ENCODE measurements around the gene CFAP45. TPM values are rescaled to one million over a fixed set of nuclear protein-coding genes. Genes with fewer than 3 reads are reported as not detected.

CFAP45 gene
- total RNA-seq, 4 donors from 2014 or later, result 2.5 TPM; not detected in 3

- no peaks in the 10 kb centered on the region for H3K27me3 ChIP-seq
- no peak for TF ChIP-seq POLR2A (IDR thresholded peaks at IDR 0.05)
- TF ChIP-seq CTCF (IDR thresholded peaks at IDR 0.05), result no peak
- H3K36me3 ChIP-seq, result no peaks in the 10 kb centered on the region
- H3K4me3 ChIP-seq, result no peak overlapping the region
- H3K4me1 ChIP-seq, result peaks cover 0 to 5% (median 0%) of the 10 kb centered on the region in 4 donors
- H3K27ac ChIP-seq, result no peak overlapping the region
- H3K9me3 ChIP-seq, result no peaks in the 10 kb centered on the region
- no peak for DNase-seq
These were observed 69.2 kb downstream of the CFAP45 start for GRCh38 chr1:159830722-159831121.

- no peak for TF ChIP-seq POLR2A (IDR thresholded peaks at IDR 0.05)
- TF ChIP-seq CTCF (IDR thresholded peaks at IDR 0.05), result no peak
- no peak overlapping the region for H3K4me3 ChIP-seq
- no peaks in the 10 kb centered on the region for H3K27me3 ChIP-seq
- no peak for DNase-seq
- no peaks in the 10 kb centered on the region for H3K9me3 ChIP-seq
- no peak overlapping the region for H3K27ac ChIP-seq
- H3K36me3 ChIP-seq, result no peaks in the 10 kb centered on the region
- H3K4me1 ChIP-seq, result peaks cover 0 to 5% (median 0%) of the 10 kb centered on the region in 4 donors
These were observed 70.0 kb downstream of the CFAP45 start for GRCh38 chr1:159829822-159830465.

DNA sequence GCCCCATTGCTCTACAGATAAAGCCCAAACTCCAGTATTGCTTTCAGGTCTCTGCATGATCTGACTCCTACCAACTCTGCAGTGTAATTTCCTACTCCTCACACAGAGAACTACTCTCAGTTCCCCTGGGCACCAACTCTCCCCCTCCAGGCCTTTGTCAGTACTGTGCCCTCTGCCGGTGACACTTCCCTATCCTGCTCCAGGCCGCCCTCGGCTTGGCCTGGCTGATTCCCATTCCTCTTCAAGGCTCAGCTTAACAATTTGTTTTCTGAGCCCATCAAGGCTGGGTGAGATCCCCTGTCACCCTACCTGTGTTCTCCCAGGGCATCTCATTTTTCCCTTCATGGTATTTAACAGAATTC, 70.7 kb downstream of the CFAP45 start:
- H3K27ac ChIP-seq, result no peak overlapping the region
- no peaks in the 10 kb centered on the region for H3K36me3 ChIP-seq
- H3K9me3 ChIP-seq, result no peaks in the 10 kb centered on the region
- H3K27me3 ChIP-seq, result no peaks in the 10 kb centered on the region
- peaks cover 0 to 5% (median 0%) of the 10 kb centered on the region in 4 donors for H3K4me1 ChIP-seq
- peak; percentile 38 to 72 (median 62) for DNase-seq
- no peak overlapping the region for H3K4me3 ChIP-seq
- TF ChIP-seq POLR2A (IDR thresholded peaks at IDR 0.05) (no peak), CTCF (IDR thresholded peaks at IDR 0.05) (peak in 5 of 6 experiments; percentile 33 to 58 (median 53))

DNA sequence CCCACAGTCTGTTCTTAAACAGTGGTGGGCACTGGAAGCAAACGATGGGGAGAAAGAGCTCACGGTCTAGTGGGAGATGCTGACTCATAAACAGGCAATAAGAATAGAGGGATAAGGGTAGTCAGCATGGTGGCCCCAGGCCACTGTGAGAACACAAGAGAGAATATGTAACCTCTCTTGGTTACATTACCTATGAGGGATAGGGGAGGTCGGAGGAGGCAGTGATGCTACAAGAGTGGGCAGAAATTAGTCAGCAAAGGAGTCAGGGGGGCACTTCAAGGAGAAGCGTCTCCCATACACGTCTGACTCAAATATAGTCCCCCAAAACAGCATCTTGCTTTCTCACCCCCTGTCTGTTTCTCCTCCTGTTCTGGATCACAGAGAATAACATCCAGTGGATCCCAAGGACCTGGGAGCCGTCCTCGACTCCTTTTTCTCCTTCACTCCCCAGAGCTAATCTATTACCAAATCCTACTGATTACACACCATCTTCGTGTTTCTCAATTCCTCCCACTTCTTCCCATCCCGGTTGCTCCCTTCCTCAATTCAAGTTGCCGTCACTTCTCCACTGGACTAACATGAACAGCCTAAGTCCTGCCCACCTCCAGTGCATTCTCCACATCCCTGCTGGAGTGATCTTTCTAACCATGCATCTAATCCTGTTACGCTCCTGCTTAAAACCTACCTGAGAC, 71.2 kb downstream of the CFAP45 start:
- H3K27ac ChIP-seq, result no peak overlapping the region
- no peaks in the 10 kb centered on the region for H3K9me3 ChIP-seq
- no peaks in the 10 kb centered on the region for H3K36me3 ChIP-seq
- H3K4me1 ChIP-seq, result peaks cover 0 to 5% (median 0%) of the 10 kb centered on the region in 4 donors
- no peaks in the 10 kb centered on the region for H3K27me3 ChIP-seq
- no peak for DNase-seq
- H3K4me3 ChIP-seq, result peak overlapping the region in 1 of 4 donors; percentile 19
- TF ChIP-seq POLR2A (IDR thresholded peaks at IDR 0.05) (no peak), CTCF (IDR thresholded peaks at IDR 0.05) (no peak)

DNA sequence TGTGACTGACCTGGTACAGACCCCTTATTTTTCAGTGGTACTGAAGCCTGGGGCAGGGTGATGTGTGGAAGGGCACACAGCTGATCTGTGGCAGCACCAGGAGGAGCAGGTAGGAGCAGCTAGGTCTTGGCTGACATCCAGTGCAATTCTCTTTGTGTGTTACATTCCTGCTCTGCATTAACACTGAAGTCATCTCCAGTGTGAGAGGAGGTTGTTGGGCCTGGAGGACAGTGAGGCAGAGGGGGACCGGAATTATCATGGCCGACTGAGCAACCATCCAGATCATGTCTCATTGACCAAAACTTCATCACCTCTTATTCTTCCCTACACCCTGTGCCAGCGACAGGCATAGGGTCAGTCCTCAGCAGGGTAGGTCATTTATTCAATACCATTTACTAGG, 71.8 kb downstream of the CFAP45 start:
- Histone ChIP-seq H3K4me1 (peaks cover 0 to 10% (median 0%) of the 10 kb centered on the region in 4 donors), H3K27me3 (no peaks in the 10 kb centered on the region), H3K36me3 (no peaks in the 10 kb centered on the region), H3K4me3 (peak overlapping the region in 1 of 4 donors; percentile 19), H3K9me3 (no peaks in the 10 kb centered on the region), H3K27ac (no peak overlapping the region)
- DNase-seq, result no peak
- TF ChIP-seq CTCF (IDR thresholded peaks at IDR 0.05) (no peak), POLR2A (IDR thresholded peaks at IDR 0.05) (no peak)
